Stimulated activated CD8-positive, alpha-beta memory T cell treated with anti-CD3 and anti-CD28 coated beads, Interleukin-7, amount 100 ng/mL, for 1 hour (primary cell): ENCODE measurements around the gene ERG28.
"Not testable (repeated sequence)": the region's sequence is repeated elsewhere in the genome, so short reads cannot be mapped to it uniquely, and the experiment has no call there.

Experiments used
- DNase-seq, 2 donors: peaks; one replicate each; pipeline ENCODE4 v3.0.0-alpha.2; 2020; ENCODE audit warnings: low read depth in 2 of 2

The ERG28 gene

DNA sequence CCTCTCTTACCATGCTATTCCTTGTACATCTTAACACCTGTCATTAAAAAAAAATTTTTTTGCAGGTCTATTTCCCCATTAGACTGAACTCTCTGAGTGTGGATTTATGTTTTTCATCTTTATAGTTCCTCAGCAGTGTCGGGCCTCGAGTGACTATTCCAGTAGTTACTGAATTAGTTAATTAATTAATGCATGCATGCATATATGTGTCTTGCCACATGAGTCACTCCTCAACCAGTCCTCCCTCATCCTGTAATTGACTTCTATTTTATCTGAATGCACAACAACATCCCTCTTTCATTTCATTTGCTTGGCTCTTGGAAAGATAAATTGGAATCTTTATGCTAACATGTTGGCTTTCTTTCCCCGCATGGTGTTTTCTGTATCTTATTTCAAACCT lies 35.6 kb downstream of the ERG28 start:
- no peak for DNase-seq

DNA sequence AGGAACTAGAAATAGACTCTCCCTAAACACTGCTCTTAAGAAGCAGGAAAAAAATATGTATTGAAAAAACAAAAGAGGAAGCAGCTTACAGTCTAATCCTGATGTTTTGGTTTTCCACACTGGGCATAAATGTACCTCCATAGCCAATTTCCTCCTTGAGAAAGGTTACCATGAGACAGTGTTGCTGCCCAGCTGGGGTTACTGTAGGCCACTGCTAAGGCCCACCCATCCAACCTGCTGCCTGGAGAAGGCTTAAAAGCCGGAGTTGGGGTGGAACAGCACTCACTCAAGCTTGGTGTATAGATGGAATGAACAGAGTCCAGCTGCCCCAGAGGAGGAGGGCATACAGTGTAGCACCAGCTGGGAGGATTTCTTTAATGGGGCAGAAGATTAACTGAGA lies 41.1 kb downstream of the ERG28 start:
- no peak for DNase-seq

DNA sequence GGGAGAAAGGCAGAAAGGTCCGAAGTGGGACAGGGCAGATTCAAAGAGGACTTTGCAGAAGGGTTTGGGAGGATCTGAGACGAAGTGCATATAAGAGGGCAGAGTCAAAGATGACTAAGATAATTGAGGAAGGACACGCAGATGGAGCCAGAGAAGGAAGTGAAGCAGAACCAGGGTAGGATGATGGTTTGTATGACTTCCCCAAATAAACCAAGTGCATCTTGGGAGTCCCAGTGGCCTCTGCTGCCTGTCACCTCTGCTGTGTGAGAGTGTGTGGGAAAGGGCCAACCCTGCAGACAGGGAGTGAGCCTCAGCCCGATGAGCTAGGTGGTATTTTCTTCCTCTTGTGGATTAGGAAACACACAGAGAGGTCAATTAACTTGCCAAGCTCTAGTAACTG lies 45.5 kb downstream of the ERG28 start:
- no peak for DNase-seq

DNA sequence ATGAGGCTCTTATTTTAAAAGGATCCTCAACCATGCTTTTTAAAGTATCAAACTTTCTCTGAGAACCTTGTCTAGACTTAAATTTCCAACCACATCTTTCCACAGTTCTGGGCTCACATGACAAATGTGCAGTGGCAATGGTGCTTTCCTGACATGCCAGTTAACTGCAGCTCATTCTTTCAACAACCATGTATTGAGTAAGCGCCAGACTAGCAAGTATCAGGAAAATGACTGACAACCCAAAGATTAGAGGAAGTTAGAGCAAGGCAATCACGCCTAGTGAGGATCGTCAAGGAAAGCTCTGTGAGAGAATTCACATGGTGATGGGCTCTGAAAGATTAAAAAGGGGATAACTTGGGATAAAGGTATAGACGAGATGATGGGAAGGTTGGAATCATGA lies 46.5 kb downstream of the ERG28 start:
- DNase-seq: no peak

DNA sequence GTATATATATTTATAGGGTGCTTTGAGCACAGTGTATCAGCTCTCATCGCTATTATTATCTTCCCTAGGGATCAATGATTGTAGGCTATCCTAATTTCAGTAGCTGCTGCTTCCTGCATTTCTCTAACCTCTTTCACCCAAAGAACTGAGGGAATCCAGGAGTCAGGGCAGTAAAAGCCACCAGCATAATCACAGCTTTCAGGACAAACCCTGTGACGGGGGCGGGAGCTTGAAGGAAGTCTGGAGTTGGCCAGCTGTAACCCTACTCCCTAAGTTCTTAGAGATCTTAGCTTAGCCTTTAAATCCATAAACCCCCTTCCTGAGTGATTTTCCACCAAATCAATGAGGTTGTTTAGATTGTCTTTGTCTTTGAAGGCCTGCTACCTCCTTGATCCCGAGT lies 48.5 kb downstream of the ERG28 start:
- DNase-seq: no peak

DNA sequence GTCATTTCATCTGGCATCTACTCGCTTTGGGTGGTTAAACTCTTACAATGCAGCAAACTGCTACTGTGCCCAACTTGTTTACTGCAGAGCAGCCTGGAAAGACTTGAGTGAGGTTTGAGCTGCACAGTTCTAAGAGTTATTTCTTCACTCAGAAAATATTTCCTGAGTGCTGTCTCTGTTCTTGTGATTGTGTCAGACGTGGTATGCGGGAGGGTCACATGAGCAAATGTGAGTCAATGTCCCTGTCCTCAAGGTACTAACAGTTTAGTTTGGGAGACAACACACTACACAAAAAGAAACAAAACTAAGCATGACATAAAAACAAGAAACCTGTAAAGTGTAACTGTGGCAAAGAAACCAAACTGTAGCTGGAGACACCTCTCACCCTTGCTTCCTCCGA lies 49.8 kb downstream of the ERG28 start:
- DNase-seq: no peak

DNA sequence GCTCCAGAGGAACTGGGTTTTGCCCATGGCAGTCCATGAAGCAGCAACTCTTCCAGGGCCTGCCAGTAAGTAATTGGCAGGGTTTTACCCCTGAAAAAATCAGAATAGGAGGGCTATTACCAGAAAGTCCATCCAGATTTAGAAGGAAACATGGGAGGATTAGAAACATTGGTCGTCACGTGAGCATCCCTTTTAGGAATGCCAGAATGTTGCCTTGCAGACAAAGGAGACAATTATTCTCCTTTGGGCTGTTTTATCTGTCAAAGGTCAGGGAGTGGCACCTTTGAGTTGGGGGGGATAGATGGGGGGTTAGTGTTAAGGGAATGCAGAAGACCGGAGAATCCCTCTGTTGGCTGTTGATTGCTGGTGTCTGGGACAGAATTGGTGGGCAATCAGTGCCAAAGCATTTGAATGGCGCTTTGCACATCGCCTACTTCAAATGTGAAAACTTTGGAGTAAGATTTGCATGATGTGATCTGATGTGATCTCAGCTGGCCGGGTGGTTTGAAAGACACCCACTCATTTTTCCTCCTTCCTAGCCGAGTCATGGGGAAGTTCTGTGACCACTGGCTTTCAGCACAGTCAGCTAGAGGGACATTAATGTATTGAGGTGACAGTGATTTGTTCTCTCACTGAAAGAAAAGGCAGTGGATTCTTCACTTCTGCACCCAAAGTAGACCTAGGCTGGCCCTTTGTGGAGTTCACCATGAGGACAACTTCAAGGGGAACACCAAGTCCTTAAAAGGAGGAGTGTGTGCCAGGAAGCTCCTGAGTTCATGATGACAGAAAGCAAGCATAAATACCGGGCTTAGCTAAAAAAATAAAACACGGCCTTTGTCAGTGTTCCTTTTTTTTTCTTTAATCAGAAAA lies 50.8 kb downstream of the ERG28 start:
- DNase-seq: no peak

DNA sequence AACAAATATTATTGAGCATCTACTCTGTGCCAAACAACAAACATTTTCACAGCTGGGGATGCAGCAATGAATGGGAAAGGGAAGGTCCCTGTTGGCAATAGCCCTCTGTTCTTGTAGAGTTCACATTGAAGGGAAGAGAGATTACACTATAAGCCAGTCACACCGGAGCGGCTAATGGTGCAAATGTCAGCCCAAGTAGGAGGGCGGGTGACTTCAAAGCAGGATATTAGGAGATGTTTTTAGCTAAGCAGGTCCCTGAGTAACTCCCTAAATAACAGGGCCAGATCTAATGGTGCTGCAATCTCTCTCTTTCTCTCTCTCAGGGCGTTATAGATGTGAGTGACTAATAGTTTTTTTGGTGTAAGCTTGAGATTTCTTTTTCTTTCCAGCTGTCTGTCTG lies 51.6 kb downstream of the ERG28 start:
- no peak for DNase-seq

DNA sequence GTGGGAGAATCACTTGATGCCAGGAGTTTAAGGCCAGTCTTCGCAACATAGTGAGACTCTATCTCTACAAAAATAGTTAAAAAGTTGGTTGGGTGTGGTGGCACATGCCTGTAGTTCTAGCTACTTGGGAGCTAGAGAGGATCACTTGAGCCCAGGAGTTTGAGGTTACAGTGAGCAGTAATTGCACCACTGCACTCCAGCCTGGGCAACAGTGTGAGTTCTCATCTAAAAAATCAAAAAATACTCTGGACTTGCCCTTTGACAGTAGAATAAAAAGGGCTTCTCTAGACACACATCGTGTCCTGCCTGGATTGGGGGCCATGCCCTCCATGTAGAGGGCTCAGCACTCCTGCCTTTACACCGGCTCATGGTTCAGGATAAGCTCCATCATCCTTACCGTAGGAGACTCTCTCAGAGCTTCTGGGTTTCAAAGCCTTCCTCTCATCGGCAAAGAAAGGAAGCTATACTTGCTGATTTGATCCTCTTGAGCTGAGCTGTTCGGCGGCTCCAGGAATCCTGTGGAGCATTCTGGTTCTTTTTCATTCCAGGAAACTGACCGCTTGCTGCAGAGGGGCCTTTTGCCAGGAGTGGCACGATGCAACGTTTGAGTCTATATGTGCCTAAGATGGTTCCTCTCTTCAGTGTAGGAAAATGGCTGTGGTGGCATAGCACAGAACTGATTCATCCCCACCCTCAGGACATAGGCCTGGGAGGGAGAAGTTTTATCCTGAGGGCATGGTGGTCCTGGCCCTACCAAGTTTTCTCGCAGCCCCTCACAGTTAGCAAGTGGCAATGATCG lies 52.6 kb downstream of the ERG28 start:
- DNase-seq: no peak

DNA sequence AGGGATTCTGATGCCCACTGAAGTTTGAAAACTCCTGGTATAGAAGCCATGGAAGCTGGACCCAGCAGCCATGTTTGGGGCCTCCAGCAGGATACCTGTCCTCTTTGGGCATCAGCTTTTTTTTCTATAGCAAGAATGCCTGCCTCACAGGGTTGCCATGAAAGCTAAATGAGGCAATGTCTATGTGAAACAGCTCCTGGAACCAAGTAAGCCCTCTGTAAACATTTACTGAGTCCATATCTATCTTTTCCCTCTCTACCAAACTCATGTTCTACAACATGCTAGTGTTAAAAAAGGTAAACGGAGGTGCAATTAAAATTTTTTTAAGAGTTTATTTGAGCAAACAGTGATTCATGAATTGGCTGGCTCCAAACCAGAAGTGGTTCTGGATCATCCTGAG lies 53.6 kb downstream of the ERG28 start:
- DNase-seq: no peak

DNA sequence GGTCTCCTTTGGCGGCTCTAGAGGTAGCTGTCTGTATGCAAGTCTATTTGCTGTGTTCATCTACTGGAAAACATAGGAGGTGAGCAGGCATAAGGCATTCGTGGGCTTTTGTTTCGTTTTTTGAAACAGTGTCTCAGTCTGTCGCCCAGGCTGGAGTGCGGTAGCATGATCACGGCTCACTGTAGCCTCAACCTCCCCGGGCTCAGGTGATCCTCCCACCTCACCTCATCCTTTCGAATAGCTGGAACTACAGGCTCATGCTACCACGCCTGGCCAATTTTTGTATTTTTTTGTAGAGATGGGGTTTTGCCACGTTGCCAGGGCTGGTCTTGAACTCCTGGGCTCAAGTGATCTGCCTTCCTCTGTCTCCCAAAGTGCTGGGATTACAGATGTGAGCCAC lies 54.8 kb downstream of the ERG28 start:
- DNase-seq: no peak

DNA sequence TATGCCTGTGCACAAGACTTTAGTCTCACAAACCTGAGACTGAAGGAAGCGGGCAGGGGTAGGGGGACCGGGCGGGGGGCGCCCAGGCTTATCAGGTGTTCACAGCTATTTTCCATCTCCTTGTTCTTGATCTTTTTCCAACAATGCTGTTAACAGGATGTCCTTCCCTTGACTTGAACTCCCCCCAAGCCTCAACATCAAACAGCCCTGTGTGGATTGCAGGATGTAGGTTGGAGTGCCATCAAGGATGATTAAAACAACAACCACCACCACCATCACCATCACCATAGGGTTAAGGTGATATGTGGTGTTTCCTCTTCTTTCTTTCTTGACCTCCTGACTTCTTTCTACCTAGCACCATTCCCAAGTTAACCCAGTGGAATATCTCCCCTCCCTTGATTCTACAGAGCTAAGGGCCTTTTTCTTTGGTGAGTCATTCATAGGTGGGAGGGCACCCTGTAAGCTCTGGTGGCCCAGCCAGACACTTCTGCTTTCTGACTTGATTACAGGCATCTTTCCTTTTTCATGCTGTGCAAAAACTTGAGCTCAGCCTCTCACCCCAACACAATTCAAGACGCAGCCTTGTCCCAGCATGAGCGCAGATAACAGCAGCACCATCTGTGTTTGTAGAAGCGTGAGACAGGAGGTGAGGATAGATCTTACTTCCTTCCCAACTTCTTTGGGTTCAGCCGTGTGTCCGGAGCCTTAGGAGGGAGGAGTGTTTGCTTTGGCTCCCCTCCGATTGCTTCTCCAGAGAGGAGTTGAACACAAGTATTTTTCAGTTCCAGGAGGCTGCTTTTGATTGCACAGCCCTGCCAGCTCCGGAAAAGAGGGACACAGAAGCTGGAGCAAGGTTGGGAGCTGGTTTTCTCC lies 55.5 kb downstream of the ERG28 start:
- DNase-seq: no peak

DNA sequence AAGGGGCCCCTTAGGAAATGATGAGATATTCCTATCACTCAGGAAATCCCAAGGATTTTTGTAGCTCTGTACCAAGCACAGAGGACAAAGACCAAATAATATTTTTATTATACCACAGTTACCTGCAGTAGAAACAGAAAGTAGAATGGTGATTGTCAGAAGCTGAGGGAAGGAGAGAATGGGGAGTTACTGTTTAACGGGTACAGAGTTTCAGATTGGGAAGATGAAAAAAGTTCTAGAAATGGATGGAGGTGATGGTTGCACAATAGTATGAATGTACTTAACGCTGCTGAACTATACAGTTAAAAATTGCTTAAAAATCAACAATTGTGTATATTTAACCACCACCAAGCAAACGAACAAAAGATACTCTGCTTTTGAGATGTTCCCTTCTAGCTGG lies 58.2 kb downstream of the ERG28 start:
- DNase-seq: no peak

DNA sequence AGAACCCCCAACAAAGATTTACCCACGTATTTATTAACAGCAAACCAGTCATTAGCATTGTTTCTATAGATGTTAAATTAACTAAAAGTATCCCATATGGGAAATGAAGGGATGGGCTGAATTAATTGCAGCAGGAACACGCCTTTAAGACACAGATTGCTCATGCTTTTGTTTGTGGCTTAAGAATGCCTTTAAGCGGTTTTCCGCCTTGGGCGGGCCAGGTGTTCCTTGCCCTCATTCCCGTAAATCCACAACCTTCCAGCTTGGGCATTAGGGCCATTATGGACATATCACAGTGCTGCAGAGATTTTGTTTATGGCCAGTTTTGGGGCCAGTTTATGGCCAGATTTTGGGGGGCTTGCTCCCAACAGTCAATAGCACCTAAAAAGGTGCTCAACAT lies 59.6 kb downstream of the ERG28 start:
- DNase-seq: not testable (repeated sequence)

DNA sequence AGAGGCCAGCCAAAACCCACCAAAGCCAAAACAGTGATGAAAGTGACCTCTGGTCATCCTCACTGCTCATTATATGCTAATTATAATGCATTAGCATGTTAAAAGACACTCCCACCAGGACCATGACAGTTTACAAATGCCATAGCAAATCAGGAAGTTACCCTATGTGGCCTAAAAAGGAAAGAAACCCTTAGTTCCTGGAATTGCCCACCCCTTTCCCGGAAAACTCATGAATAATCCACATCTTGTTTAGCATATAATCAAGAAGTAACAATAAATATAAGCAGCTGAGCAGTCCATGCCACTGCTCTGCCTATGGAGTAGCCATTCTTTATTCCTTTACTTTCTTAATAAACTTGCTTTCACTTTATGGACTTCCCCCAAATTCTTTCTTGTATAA lies 60.6 kb downstream of the ERG28 start:
- not testable (repeated sequence) for DNase-seq
